HepG2 (cell line): Measurements from ENCODE around the gene USP35. TPM values are rescaled to one million over a fixed set of nuclear protein-coding genes. Genes with fewer than 3 reads are reported as not detected.
A peak's percentile ranks its signal among the peaks of the same experiment; 100 is the strongest.

Experiments used
- KAT8 ChIP-seq: IDR thresholded peaks from 2 replicates; pipeline ENCODE4 v1.6.1; 2016; ENCODE audit warnings: missing genetic modification reagents, missing compliant biosample characterization
- MATR3 ChIP-seq: sonication (generic); formaldehyde crosslinking; IDR thresholded peaks from 2 replicates; pipeline ENCODE4 v1.4.0; 2020; ENCODE audit warnings: missing genetic modification reagents
- MED1 ChIP-seq: sonication (generic); formaldehyde crosslinking; IDR thresholded peaks from 2 replicates; pipeline ENCODE4 v1.4.0; 2020; ENCODE audit warnings: missing genetic modification reagents
- MLLT10 ChIP-seq: sonication (generic); formaldehyde crosslinking; IDR thresholded peaks from 2 replicates; pipeline ENCODE4 v1.4.0; 2020; ENCODE audit warnings: missing genetic modification reagents
- NCOA5 ChIP-seq: sonication (generic); formaldehyde crosslinking; IDR thresholded peaks from 2 replicates; pipeline ENCODE4 v1.4.0; 2020; ENCODE audit warnings: missing genetic modification reagents
- NKX3-1 ChIP-seq: sonication (generic); formaldehyde crosslinking; IDR thresholded peaks from 2 replicates; pipeline ENCODE4 v1.5.0; 2020; ENCODE audit warnings: missing genetic modification reagents
- RBAK ChIP-seq: sonication (generic); formaldehyde crosslinking; IDR thresholded peaks from 2 replicates; pipeline ENCODE4 v1.5.1; 2020; ENCODE audit warnings: mild to moderate bottlenecking, missing genetic modification reagents
- SETDB1 ChIP-seq: sonication (generic); formaldehyde crosslinking; IDR thresholded peaks from 2 replicates; pipeline ENCODE4 v1.5.1; 2020; ENCODE audit warnings: missing genetic modification reagents, mild to moderate bottlenecking, borderline replicate concordance
- SPEN ChIP-seq: sonication (generic); formaldehyde crosslinking; IDR thresholded peaks from 2 replicates; pipeline ENCODE4 v1.5.1; 2020; ENCODE audit warnings: low read depth, mild to moderate bottlenecking, missing genetic modification reagents
- STAG1 ChIP-seq: sonication (generic); formaldehyde crosslinking; IDR thresholded peaks from 2 replicates; pipeline ENCODE4 v1.4.0; 2020; ENCODE audit warnings: missing genetic modification reagents
- YEATS4 ChIP-seq: sonication (generic); formaldehyde crosslinking; IDR thresholded peaks from 2 replicates; pipeline ENCODE4 v1.4.0; 2020; ENCODE audit warnings: missing genetic modification reagents, borderline replicate concordance
- ZBTB20 ChIP-seq: sonication (generic); formaldehyde crosslinking; IDR thresholded peaks from 2 replicates; pipeline ENCODE4 v1.8.1; 2023; ENCODE audit warnings: missing genetic modification reagents, low read depth, mild to moderate bottlenecking, borderline replicate concordance
- ZFP36 ChIP-seq: fragments of 150-350 bp; IDR thresholded peaks from 2 replicates; pipeline ENCODE4 v1.6.1; 2018; ENCODE audit warnings: borderline replicate concordance, low read length, low read depth; ENCODE audit not compliant: partially characterized antibody
- ZNF30 ChIP-seq: sonication (generic); formaldehyde crosslinking; IDR thresholded peaks from 2 replicates; pipeline ENCODE4 v1.5.0; 2020; ENCODE audit warnings: mild to moderate bottlenecking, missing genetic modification reagents
- ZNF354B ChIP-seq: sonication (generic); formaldehyde crosslinking; IDR thresholded peaks from 2 replicates; pipeline ENCODE4 v1.8.0; 2022; ENCODE audit warnings: mild to moderate bottlenecking, missing genetic modification reagents
- ZNF367 ChIP-seq: sonication (generic); formaldehyde crosslinking; IDR thresholded peaks from 2 replicates; pipeline ENCODE4 v1.4.0; 2020; ENCODE audit warnings: missing genetic modification reagents, borderline replicate concordance
- ZNF44 ChIP-seq: sonication (generic); formaldehyde crosslinking; IDR thresholded peaks from 2 replicates; pipeline ENCODE4 v1.5.1; 2020; ENCODE audit warnings: mild to moderate bottlenecking, missing genetic modification reagents
- ZNF768 ChIP-seq: sonication (generic); formaldehyde crosslinking; IDR thresholded peaks from 2 replicates; pipeline ENCODE4 v1.4.0; 2020; ENCODE audit warnings: missing genetic modification reagents
- ZNF781 ChIP-seq: sonication (generic); formaldehyde crosslinking; IDR thresholded peaks from 2 replicates; pipeline ENCODE4 v1.5.1; 2020; ENCODE audit warnings: borderline replicate concordance, mild to moderate bottlenecking, missing genetic modification reagents; ENCODE audit errors: not compliant biosample characterization
- ZSCAN29 ChIP-seq: sonication (generic); formaldehyde crosslinking; conservative IDR thresholded peaks from 2 replicates; pipeline ENCODE4 v1.4.0; 2020; ENCODE audit warnings: mild to moderate bottlenecking, missing genetic modification reagents
- polyA plus RNA-seq, 8 experiments: library from polyadenylated mRNA; depleted of rRNA in 3 of 8; stranded (reverse) in 7 of 8; unstranded in 1 of 8; fragments of >200 nt; fragmentation: Illumina TruSeq in 4 of 8; extraction: Trizol in 4 of 8; gene quantifications; 2 replicates each; pipeline versions ENCODE4 v1.2.1 to v1.2.3, GENCODE V29; 2011 to 2016; ENCODE audit warnings: low read depth in 4 of 8, missing spikeins in 1 of 8, mixed read lengths in 1 of 8; ENCODE audit not compliant: insufficient read depth in 1 of 8
- total RNA-seq, 5 experiments: library from RNA; depleted of rRNA; stranded (reverse); fragments of >200 nt; fragmentation: Illumina TruSeq; extraction: Trizol; gene quantifications; 2 replicates each; pipeline ENCODE4 v1.2.3, GENCODE V29; 2016; ENCODE audit warnings: low read depth in 1 of 5
- TF ChIP-seq, protein P1 (sequence below): IDR thresholded peaks from 2 replicates; pipeline ENCODE4 v1.6.1; 2012; ENCODE audit warnings: low read depth, low read length, improper control_type of control experiment
- TF ChIP-seq, protein P2 (sequence below): sonication (generic); formaldehyde crosslinking; IDR thresholded peaks from 2 replicates; pipeline ENCODE4 v1.8.0; 2022; ENCODE audit warnings: missing genetic modification reagents, low read depth, mild to moderate bottlenecking, borderline replicate concordance
- TF ChIP-seq, protein P3 (sequence below): sonication (generic); formaldehyde crosslinking; IDR thresholded peaks from 2 replicates; pipeline ENCODE4 v1.5.0; 2020; ENCODE audit warnings: missing genetic modification reagents
- TF ChIP-seq, protein P4 (sequence below): sonication (generic); formaldehyde crosslinking; IDR thresholded peaks from 2 replicates; pipeline ENCODE4 v1.9.0; 2021; ENCODE audit warnings: missing genetic modification reagents, mild to moderate bottlenecking, borderline replicate concordance
- TF ChIP-seq, protein P5 (sequence below): sonication (generic); formaldehyde crosslinking; IDR thresholded peaks from 2 replicates; pipeline ENCODE4 v1.4.0; 2020; ENCODE audit warnings: mild to moderate bottlenecking, missing genetic modification reagents

The USP35 gene
- total and polyA plus RNA-seq, 2 of the 13 experiments (the other 11 are each of a cell fraction or from before 2014, with no cell fraction given), result 4.6 to 7.7 TPM

DNA sequence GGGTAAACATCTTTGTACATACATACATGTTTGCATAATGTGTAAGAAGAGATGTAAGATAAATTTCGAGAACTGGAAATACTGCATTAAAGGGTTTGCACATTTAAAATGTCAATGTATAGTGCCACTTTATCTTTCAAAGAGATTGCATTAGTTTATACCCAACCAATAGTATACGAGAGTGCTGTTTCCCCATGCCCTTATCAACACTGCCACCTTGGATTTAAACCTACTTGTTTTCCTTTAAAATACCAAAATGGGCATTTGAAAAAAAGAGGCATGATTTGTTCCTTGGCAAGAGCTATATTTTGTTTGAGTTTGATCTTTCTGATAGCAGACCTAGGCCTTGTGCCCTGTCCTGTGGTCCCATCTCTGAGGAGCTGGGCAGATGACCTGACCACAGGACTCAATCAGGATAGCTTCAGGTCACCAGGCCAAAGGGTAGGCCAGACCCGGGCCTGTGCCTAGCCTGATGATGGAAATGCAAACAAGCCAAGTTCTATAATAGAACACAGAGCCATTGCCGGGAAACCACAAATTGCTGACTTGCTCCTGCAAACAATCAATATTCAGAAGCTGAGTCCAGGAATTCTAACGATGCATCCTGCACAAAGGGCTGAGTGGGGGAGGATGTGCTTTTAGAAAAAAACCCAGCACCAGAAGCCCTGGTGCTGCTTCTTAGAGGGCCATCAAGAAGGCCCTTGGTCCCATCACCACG is 32.4 kb upstream of the USP35 start (continued):
- TF ChIP-seq, protein P1, sequence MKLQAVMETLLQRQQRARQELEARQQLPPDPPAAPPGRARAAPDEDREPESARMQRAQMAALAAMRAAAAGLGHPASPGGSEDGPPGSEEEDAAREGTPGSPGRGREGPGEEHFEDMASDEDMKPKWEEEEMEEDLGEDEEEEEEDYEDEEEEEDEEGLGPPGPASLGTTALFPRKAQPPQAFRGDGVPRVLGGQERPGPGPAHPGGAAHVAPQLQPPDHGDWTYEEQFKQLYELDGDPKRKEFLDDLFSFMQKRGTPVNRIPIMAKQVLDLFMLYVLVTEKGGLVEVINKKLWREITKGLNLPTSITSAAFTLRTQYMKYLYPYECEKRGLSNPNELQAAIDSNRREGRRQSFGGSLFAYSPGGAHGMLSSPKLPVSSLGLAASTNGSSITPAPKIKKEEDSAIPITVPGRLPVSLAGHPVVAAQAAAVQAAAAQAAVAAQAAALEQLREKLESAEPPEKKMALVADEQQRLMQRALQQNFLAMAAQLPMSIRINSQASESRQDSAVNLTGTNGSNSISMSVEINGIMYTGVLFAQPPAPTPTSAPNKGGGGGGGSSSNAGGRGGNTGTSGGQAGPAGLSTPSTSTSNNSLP, result peak; percentile 83
- TF ChIP-seq ZNF367 (CRISPR knock-in tag) (no peak), MATR3 (CRISPR knock-in tag) (no peak), STAG1 (CRISPR knock-in tag) (peak; percentile 31; the same call in 1 of the 2 replicates), ZNF781 (no peak), ZNF44 (CRISPR knock-in tag) (no peak), ZFP36 (no peak), NCOA5 (no peak), NKX3-1 (CRISPR knock-in tag) (no peak), ZBTB20 (CRISPR knock-in tag) (peak; percentile 73; the same call in 1 of the 2 replicates), MED1 (peak; percentile 97), SETDB1 (CRISPR knock-in tag) (no peak), ZNF768 (CRISPR knock-in tag) (no peak), MLLT10 (no peak), ZSCAN29 (CRISPR knock-in tag) (peak; percentile 79; the same call in 1 of the 2 replicates), KAT8 (CRISPR knock-in tag) (peak; percentile 79), YEATS4 (peak; percentile 82), ZNF30 (CRISPR knock-in tag) (no peak), SPEN (CRISPR knock-in tag) (peak; percentile 32; the same call in 1 of the 2 replicates), ZNF354B (CRISPR knock-in tag) (no peak), RBAK (CRISPR knock-in tag) (no peak)
- TF ChIP-seq, protein P2, sequence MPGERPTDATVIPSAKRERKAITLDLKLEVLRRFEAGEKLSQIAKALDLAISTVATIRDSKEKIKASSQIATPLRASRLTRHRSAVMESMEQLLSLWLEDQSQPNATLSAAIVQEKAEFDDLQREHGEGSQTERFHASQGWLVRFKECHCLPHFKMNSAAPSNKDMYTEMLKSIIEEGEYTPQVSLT (CRISPR knock-in tag), result no peak
- TF ChIP-seq, protein P3, sequence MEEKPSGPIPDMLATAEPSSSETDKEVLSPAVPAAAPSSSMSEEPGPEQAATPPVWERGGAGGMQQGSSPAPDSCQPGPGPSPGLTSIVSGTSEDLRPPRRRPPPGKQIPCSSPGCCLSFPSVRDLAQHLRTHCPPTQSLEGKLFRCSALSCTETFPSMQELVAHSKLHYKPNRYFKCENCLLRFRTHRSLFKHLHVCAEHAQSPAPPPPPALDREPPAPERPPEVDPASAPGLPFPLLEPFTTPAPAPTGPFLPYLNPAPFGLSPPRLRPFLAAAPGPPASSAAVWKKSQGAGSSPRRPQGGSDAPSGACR (CRISPR knock-in tag), result no peak
- TF ChIP-seq, protein P4, sequence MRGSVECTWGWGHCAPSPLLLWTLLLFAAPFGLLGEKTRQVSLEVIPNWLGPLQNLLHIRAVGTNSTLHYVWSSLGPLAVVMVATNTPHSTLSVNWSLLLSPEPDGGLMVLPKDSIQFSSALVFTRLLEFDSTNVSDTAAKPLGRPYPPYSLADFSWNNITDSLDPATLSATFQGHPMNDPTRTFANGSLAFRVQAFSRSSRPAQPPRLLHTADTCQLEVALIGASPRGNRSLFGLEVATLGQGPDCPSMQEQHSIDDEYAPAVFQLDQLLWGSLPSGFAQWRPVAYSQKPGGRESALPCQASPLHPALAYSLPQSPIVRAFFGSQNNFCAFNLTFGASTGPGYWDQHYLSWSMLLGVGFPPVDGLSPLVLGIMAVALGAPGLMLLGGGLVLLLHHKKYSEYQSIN (CRISPR knock-in tag), result no peak
- TF ChIP-seq, protein P5, sequence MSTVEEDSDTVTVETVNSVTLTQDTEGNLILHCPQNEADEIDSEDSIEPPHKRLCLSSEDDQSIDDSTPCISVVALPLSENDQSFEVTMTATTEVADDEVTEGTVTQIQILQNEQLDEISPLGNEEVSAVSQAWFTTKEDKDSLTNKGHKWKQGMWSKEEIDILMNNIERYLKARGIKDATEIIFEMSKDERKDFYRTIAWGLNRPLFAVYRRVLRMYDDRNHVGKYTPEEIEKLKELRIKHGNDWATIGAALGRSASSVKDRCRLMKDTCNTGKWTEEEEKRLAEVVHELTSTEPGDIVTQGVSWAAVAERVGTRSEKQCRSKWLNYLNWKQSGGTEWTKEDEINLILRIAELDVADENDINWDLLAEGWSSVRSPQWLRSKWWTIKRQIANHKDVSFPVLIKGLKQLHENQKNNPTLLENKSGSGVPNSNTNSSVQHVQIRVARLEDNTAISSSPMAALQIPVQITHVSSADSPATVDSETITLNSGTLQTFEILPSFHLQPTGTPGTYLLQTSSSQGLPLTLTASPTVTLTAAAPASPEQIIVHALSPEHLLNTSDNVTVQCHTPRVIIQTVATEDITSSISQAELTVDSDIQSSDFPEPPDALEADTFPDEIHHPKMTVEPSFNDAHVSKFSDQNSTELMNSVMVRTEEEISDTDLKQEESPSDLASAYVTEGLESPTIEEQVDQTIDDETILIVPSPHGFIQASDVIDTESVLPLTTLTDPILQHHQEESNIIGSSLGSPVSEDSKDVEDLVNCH (CRISPR knock-in tag), result no peak
